ENCODE data around the gene SART3. TPM values are rescaled to one million over a fixed set of nuclear protein-coding genes. Genes with fewer than 3 reads are reported as not detected.
A peak's percentile ranks its signal among the peaks of the same experiment; 100 is the strongest.

SART3 gene
- polyA plus RNA-seq, 1 experiment: 23.1 TPM

DNA sequence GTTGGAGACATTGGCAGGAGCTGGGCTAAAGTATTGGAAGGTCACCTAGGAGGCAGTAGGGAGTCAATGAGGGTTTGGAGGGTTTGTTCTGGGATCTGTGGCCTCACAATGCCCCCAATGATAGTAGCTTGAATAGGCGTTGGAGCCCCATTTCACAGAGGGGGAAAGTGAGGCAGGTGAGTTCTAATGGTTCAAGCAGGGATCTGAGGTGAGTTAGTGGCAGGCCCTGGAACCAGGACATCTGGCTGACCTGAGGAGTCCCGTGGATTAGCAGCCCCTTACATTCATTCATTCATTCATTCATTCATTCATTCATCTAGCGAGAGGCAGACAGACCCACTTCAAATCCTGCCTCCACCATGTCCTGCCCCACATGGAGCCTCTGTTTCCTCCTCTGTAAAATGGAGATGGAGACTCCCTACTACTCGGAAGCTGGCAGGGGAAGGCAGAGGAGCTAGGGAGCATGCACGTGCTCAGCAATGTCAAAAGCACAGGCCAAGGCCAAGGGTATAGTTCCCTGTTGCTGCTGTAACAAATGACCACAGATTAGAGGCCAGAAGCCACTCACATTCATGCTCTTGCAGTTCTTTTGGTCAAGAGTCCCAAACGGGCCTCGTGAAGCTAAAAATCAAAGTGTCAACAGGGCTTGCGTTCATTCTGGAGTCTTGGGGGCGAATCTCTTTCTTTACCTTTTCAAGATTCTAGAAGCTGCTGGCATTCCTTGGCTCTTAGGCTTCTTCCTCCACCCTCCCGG lies 39.2 kb upstream of the SART3 start:
- Histone ChIP-seq H3K4me3 (ENCODE audit: low read depth, low read length) (no peak overlapping the region), H3K36me3 (ENCODE audit: control insufficient read depth, insufficient read depth, low read length) (no peaks in the 10 kb centered on the region), H3K27me3 (ENCODE audit: control insufficient read depth, insufficient read depth, low read length) (peaks cover 2% of the 10 kb centered on the region; the same call in 1 of the 2 replicates)
- TF ChIP-seq, protein P1, sequence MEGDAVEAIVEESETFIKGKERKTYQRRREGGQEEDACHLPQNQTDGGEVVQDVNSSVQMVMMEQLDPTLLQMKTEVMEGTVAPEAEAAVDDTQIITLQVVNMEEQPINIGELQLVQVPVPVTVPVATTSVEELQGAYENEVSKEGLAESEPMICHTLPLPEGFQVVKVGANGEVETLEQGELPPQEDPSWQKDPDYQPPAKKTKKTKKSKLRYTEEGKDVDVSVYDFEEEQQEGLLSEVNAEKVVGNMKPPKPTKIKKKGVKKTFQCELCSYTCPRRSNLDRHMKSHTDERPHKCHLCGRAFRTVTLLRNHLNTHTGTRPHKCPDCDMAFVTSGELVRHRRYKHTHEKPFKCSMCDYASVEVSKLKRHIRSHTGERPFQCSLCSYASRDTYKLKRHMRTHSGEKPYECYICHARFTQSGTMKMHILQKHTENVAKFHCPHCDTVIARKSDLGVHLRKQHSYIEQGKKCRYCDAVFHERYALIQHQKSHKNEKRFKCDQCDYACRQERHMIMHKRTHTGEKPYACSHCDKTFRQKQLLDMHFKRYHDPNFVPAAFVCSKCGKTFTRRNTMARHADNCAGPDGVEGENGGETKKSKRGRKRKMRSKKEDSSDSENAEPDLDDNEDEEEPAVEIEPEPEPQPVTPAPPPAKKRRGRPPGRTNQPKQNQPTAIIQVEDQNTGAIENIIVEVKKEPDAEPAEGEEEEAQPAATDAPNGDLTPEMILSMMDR (IDR thresholded peaks at IDR 0.05; ENCODE audit: insufficient read depth, low read depth, low read length): no peak
- ChIA-PET POLR2A (no interaction called here), CTCF (interaction anchor here (1.0 to 1.2 kb wide), 2 partner anchors 18 to 29 kb away, joined by 3 to 4 read pairs; no protein-coding TSS in a partner anchor)
- no peak for DNase-seq (ENCODE audit: low read depth)

DNA sequence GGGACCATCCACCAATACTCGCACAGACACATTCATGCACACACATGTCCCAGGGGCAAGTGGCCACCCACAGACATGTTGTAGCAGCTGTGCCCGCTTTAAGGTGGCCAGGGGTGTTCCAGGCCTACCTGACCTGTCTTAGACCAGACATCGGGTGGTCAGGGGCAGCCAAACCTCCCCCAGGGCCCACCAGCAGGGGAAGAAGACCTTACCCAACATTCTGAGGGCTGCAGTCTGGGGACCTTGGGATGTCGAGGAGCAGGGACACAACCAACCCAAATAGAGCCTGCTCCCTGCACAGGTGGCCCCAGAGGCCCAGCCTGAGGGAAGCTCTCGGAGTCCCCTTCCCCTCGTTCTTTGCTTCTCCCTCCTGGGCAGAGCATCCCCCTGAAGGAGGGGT lies 38.6 kb upstream of the SART3 start:
- no peak for DNase-seq (ENCODE audit: low read depth)
- no peaks in the 10 kb centered on the region for H3K36me3 ChIP-seq (ENCODE audit: control insufficient read depth, insufficient read depth, low read length)
- ChIA-PET POLR2A (no interaction called here), CTCF (no interaction called here)
- TF ChIP-seq, protein P1 (IDR thresholded peaks at IDR 0.05; ENCODE audit: insufficient read depth, low read depth, low read length): no peak
- no peak overlapping the region for H3K4me3 ChIP-seq (ENCODE audit: low read depth, low read length)
- H3K27me3 ChIP-seq (ENCODE audit: control insufficient read depth, insufficient read depth, low read length): peaks cover 2% of the 10 kb centered on the region; the same call in 1 of the 2 replicates

DNA sequence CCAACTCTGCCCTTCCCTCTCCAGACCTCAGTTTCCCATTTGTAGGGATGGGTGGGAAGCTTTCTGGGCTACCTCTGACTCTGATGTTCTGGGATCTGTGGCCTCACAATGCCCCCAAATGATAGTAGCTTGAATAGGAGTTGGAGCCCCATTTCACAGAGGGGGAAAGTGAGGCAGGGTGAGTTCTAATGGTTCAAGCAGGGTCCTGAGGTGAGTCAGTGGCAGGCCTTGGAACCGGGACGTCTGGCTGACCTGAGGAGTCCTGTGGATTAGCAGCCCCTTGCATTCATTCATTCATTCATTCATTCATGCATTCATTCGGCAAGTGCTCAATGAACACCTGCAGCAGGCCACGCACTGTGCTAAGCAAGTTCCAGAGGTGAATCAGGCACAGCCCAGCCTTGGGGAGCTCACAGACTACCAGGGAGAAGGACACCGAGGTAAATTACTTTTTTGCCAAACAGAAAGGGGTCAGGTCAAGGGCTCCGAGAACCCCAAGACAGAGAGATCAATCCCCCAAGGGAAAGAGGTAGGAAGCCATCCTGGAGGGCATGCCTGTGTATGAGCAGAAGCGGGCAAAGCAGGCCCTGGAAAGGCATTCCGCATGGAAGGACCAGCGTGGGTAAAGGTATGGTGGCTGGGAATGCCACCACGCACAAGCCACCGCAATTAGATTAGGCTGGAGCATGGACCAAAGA lies 37.7 kb upstream of the SART3 start:
- Histone ChIP-seq H3K27me3 (ENCODE audit: control insufficient read depth, insufficient read depth, low read length) (no peaks in the 10 kb centered on the region), H3K36me3 (ENCODE audit: control insufficient read depth, insufficient read depth, low read length) (no peaks in the 10 kb centered on the region; the same call in 1 of the 2 replicates), H3K4me3 (ENCODE audit: low read depth, low read length) (no peak overlapping the region)
- TF ChIP-seq, protein P1 (IDR thresholded peaks at IDR 0.05; ENCODE audit: insufficient read depth, low read depth, low read length): no peak
- POLR2A ChIA-PET: no interaction called here
- CTCF ChIA-PET: interaction anchor here (0.9 to 1.7 kb wide), 5 partner anchors 13 to 204 kb away, joined by 3 to 5 read pairs (median 3); partner anchors contain the start of gene ISCU
- DNase-seq (ENCODE audit: low read depth): no peak

DNA sequence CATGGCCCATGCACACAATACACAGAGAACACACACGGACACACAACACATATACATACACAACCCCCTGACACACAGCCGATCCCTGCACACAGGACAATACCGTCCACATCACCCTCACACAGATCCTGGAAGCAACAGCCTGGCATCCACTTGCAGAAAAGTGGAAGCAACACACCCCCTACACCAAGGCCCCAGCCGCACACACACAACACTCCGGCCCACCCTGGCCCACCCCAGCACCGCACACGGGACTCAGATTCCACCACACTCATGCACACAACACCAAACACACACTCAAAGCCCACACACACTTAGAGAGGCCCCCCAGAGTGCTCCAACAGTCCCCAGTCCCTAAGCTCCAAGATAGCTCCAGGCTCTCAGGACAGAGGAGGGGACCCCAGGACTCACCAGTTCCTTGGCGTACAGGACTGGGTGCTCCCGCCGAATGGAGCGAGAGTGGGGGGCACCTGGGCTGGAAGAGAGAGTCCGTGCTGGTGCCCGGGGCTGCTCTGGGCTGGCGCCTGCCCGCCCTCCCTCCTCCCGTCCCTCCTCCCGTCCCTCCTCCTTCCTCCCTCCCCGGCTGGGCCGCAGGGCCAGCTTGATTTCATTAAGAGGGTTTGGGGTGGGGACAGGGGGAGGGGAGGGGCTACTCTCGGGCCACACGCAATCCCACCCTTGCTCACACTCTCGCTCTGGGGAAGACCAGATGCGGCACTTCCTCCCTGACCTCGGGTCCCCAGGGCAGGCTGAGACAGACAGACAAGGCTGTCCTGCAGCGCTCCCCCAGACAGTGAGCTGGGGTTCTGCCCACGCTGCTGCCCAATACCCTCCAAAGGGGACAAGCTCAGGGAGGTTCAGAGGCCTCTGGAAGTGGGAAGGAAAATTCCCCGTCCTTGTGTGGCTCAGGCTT lies 36.8 kb upstream of the SART3 start, which contains the start of gene TMEM119:
TSS of gene TMEM119 (minus strand) at position 526 of the 913 bp plus-strand sequence. CDS start 5,701 bp downstream, outside the sequence.
- TF ChIP-seq, protein P1 (IDR thresholded peaks at IDR 0.05; ENCODE audit: insufficient read depth, low read depth, low read length): no peak
- H3K36me3 ChIP-seq (ENCODE audit: control insufficient read depth, insufficient read depth, low read length): no peaks in the 10 kb centered on the region; the same call in 1 of the 2 replicates
- H3K27me3 ChIP-seq (ENCODE audit: control insufficient read depth, insufficient read depth, low read length): no peaks in the 10 kb centered on the region
- POLR2A ChIA-PET: no interaction called here
- CTCF ChIA-PET: interaction anchor here (0.9 to 1.7 kb wide), 5 partner anchors 12 to 205 kb away, joined by 3 to 5 read pairs (median 3); partner anchors contain the start of gene ISCU
- DNase-seq (ENCODE audit: low read depth): peak; percentile 36
- H3K4me3 ChIP-seq (ENCODE audit: low read depth, low read length): peak within 1 kb of the TSS; percentile 62
